Activated CD8-positive, alpha-beta T cell treated with anti-CD3 and anti-CD28 coated beads for 36 hours (primary cell): ENCODE results near the gene DOCK3. TPM values are rescaled to one million over a fixed set of nuclear protein-coding genes. Genes with fewer than 3 reads are reported as not detected.

Experiments
- ATAC-seq: fragments of 200-7000 bp; cut with Tn5 transposase; one replicate; pipeline ENCODE4 v1.10.0; 2021; ENCODE audit warnings: mild to moderate bottlenecking, moderate library complexity
- CTCF ChIA-PET: fragments of 350-600 bp; sonication (Branson Sonifier 250); formaldehyde crosslinking; loops from one replicate; lab custom pipeline; 2021; ENCODE audit warnings: antibody characterized with exemption; lab: Charles Lee
- POLR2A ChIA-PET: fragments of 350-600 bp; sonication (Branson Sonifier 250); formaldehyde crosslinking; loops from one replicate; lab custom pipeline; 2021; ENCODE audit warnings: antibody characterized with exemption; lab: Charles Lee
- DNase-seq: peaks from one replicate; pipeline ENCODE4 v3.0.0-alpha.2; 2020
- H3K27ac Mint-ChIP-seq: one replicate; pipeline ENCODE4 v1.8.0; 2021; ENCODE audit warnings: mild to moderate bottlenecking, mixed read lengths
- H3K27me3 Mint-ChIP-seq: one replicate; pipeline ENCODE4 v1.8.0; 2021; ENCODE audit warnings: mixed read lengths
- H3K36me3 Mint-ChIP-seq: one replicate; pipeline ENCODE4 v1.8.0; 2021; ENCODE audit warnings: low read depth, mixed read lengths
- H3K4me1 Mint-ChIP-seq: one replicate; pipeline ENCODE4 v1.8.0; 2021; ENCODE audit warnings: low read depth, mixed read lengths
- H3K4me3 Mint-ChIP-seq: one replicate; pipeline ENCODE4 v1.8.0; 2021; ENCODE audit warnings: mild to moderate bottlenecking, moderate library complexity, mixed read lengths
- H3K9me3 Mint-ChIP-seq: one replicate; pipeline ENCODE4 v1.8.0; 2021; ENCODE audit warnings: mixed read lengths
- CTCF ChIP-seq: fragments of 200-600 bp; IDR thresholded peaks from one replicate; pipeline ENCODE4 v1.8.0; 2022; ENCODE audit warnings: antibody characterized with exemption, mild to moderate bottlenecking
- intact Hi-C: fragments of 100-400 bp; cut with micrococcal nuclease; formaldehyde crosslinking; loops from one replicate; pipeline ENCODE4 v1.10.0; 2022
- total RNA-seq, 2 experiments: library from RNA; stranded (reverse); gene quantifications; one replicate each; pipeline ENCODE4 v1.2.3, GENCODE V29; 2021

The DOCK3 gene
- total RNA-seq, 2 experiments from 2014 or later, result 3.6 to 4.2 TPM

- Mint-ChIP-seq H3K36me3 (peaks cover 61% of the 10 kb centered on the region), H3K4me1 (peaks cover 41% of the 10 kb centered on the region)
- POLR2A ChIA-PET, result interaction anchor here (1.0 to 1.8 kb wide), 4 partner anchors 9 to 103 kb away, joined by 3 to 6 read pairs (median 3); no protein-coding TSS in a partner anchor
These were observed 721.7 kb downstream of the DOCK3 start for GRCh38 chr3:51396401-51396800.

GRCh38 chr3:51397392-51397791 lies 722.7 kb downstream of the DOCK3 start:
- ChIA-PET CTCF (interaction anchor here (0.9 kb wide), 1 partner anchor 10 kb away, joined by 3 read pairs; no protein-coding TSS in a partner anchor), POLR2A (interaction anchor here (1.2 to 1.8 kb wide), 3 partner anchors 9 to 102 kb away, joined by 3 to 7 read pairs (median 3); partner anchors contain the start of gene MANF)
- no peaks in the 10 kb centered on the region for H3K27me3 Mint-ChIP-seq
- ATAC-seq (no peak), DNase-seq (no peak)
- H3K27ac Mint-ChIP-seq, result peak overlapping the region; percentile 75
- no peaks in the 10 kb centered on the region for H3K9me3 Mint-ChIP-seq
- peaks cover 41% of the 10 kb centered on the region for H3K4me1 Mint-ChIP-seq
- TF ChIP-seq CTCF, result no peak
- intact Hi-C loops, result no loop called here
- no peak overlapping the region for H3K4me3 Mint-ChIP-seq
- H3K36me3 Mint-ChIP-seq, result peaks cover 61% of the 10 kb centered on the region

More at GRCh38 chr3:51396401-51396800, 721.7 kb downstream of the DOCK3 start:
- DNase-seq (no peak), ATAC-seq (no peak)
- CTCF ChIA-PET, result interaction anchor here (0.9 to 1.2 kb wide), 2 partner anchors 11 kb away, joined by 3 read pairs; no protein-coding TSS in a partner anchor
- H3K9me3 Mint-ChIP-seq, result no peaks in the 10 kb centered on the region
- intact Hi-C loops, result no loop called here
- no peak for TF ChIP-seq CTCF
- no peaks in the 10 kb centered on the region for H3K27me3 Mint-ChIP-seq
- H3K4me3 Mint-ChIP-seq, result no peak overlapping the region
- H3K27ac Mint-ChIP-seq, result peak overlapping the region; percentile 59

- no peaks in the 10 kb centered on the region for H3K27me3 Mint-ChIP-seq
- no peak for TF ChIP-seq CTCF
- H3K27ac Mint-ChIP-seq, result peak overlapping the region; percentile 40
- no peak overlapping the region for H3K4me3 Mint-ChIP-seq
- ChIA-PET POLR2A (interaction anchor here (1.8 kb wide), 1 partner anchor 13 kb away, joined by 7 read pairs; the partner anchor contains the start of gene MANF), CTCF (interaction anchor here (1.5 kb wide), 1 partner anchor 36 kb away, joined by 5 read pairs; no protein-coding TSS in a partner anchor)
- intact Hi-C loops, result no loop called here
- DNase-seq (no peak), ATAC-seq (no peak)
- no peaks in the 10 kb centered on the region for H3K9me3 Mint-ChIP-seq
- peaks cover 55% of the 10 kb centered on the region for H3K36me3 Mint-ChIP-seq
- H3K4me1 Mint-ChIP-seq, result peaks cover 31% of the 10 kb centered on the region
These were observed 724.0 kb downstream of the DOCK3 start for GRCh38 chr3:51398595-51399310.

- intact Hi-C loops, result no loop called here
- POLR2A ChIA-PET, result no interaction called here
- Mint-ChIP-seq H3K4me1 (peaks cover 25% of the 10 kb centered on the region), H3K27ac (peak overlapping the region; percentile 65), H3K36me3 (peaks cover 44% of the 10 kb centered on the region), H3K9me3 (no peaks in the 10 kb centered on the region), H3K27me3 (no peaks in the 10 kb centered on the region), H3K4me3 (no peak overlapping the region)
- no peak for TF ChIP-seq CTCF
- ATAC-seq (no peak), DNase-seq (no peak)
- CTCF ChIA-PET, result interaction anchor here (1.5 kb wide), 1 partner anchor 34 kb away, joined by 5 read pairs; no protein-coding TSS in a partner anchor
These were observed 725.4 kb downstream of the DOCK3 start for GRCh38 chr3:51400166-51400565.

GRCh38 chr3:51401735-51402134 lies 727.0 kb downstream of the DOCK3 start:
- ChIA-PET CTCF (interaction anchor here (1.0 to 1.3 kb wide), 2 partner anchors 33 to 97 kb away, joined by 3 read pairs; no protein-coding TSS in a partner anchor), POLR2A (interaction anchor here (1.3 kb wide), 1 partner anchor 13 kb away, joined by 3 read pairs; no protein-coding TSS in a partner anchor)
- no peak for DNase-seq
- no peaks in the 10 kb centered on the region for H3K9me3 Mint-ChIP-seq
- ATAC-seq, result no peak
- H3K27ac Mint-ChIP-seq, result peak overlapping the region; percentile 43
- no peak for TF ChIP-seq CTCF
- intact Hi-C loops, result no loop called here
- peaks cover 17% of the 10 kb centered on the region for H3K4me1 Mint-ChIP-seq
- no peak overlapping the region for H3K4me3 Mint-ChIP-seq
- peaks cover 36% of the 10 kb centered on the region for H3K36me3 Mint-ChIP-seq
- H3K27me3 Mint-ChIP-seq, result no peaks in the 10 kb centered on the region
